Measurements from ENCODE around the gene ARFIP2.
A peak's percentile ranks its signal among the peaks of the same experiment; 100 is the strongest.

The ARFIP2 gene

DNA sequence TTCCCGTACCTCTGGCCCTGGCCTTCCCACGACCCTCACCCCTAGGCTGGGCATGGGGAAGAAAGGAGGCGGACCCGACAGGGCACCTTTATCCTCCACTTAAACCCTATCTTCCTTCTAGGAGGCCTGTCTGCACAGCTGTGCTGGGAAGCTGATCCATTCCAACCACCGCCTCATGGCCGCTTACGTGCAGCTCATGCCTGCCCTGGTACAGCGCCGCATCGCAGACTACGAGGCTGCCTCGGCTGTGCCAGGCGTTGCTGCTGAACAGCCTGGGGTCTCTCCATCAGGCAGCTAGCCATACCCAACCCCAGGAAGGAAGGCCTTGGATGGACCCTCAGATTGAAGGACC is 769 bp upstream of the ARFIP2 start:
- no peak for DNase-seq (ENCODE audit: low spot score)

DNA sequence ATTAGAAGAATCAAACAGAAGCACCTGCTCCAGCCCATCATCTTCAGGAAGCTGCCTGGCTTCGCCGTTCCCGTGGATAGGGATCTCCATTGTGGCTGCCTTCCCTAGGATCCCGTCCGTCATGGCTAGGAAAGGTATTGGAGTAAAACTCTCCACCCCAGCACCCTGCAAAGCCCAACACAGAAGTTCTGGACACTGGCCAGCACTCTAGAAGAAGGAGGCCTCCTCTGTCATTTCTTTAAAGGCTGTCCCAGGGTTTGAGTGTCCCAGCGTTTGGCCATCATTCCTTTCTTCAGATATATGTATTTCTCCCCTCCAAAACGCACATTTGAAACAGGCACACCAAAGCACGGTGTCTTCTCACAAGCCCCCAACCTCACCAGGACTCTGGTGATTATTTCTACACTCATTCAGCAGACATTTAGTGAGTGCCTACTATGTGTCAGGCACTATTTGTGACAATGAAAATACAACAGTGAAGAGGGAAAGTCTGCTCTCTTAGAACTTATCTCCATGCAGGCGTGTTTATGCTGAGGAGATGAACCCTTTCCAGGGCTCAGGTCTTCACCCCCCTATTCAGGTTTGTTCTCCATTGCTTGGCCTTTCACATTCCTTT is 724 bp downstream of the ARFIP2 start:
- no peak for DNase-seq (ENCODE audit: low spot score)

DNA sequence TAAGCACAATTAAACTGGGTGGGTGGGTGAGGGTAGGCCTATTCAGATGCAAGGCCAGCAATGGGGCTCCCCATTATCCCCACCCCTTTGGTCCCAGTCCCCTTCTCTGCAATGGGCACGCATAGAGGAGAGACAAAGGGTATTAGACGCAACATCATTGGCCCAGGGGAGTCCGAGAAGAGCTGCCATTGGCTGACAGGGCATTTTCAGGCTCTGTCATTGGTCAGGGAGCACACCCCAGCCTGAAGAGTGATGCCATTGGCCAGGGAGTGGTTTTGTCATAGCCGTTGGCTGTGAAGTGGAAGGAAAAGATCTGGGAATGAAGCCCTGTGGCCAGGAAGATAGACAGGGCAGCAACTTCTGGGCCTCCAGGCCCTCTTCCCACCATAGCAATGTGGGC is 4.6 kb downstream of the ARFIP2 start:
- no peak for DNase-seq (ENCODE audit: low spot score)

DNA sequence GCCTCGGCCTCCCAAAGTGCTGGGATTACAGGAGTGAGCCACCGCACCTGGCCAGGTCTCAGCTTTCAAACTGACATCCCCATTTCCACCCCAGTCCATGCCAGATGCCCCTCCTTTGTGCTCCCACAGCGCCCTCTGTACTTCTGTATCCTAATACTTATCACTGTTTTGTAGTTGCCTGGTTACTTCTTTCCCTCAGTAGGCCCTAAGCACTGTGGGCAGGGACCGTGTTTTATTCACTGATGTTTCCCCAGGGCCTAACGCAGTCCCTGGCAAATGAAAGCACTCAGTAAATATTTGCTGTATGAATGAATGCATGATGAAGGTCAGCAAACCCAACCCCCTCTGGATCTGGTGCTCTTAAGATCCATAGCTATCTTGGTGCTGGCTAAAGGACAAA is 5.2 kb downstream of the ARFIP2 start:
- DNase-seq (ENCODE audit: low spot score), result no peak

DNA sequence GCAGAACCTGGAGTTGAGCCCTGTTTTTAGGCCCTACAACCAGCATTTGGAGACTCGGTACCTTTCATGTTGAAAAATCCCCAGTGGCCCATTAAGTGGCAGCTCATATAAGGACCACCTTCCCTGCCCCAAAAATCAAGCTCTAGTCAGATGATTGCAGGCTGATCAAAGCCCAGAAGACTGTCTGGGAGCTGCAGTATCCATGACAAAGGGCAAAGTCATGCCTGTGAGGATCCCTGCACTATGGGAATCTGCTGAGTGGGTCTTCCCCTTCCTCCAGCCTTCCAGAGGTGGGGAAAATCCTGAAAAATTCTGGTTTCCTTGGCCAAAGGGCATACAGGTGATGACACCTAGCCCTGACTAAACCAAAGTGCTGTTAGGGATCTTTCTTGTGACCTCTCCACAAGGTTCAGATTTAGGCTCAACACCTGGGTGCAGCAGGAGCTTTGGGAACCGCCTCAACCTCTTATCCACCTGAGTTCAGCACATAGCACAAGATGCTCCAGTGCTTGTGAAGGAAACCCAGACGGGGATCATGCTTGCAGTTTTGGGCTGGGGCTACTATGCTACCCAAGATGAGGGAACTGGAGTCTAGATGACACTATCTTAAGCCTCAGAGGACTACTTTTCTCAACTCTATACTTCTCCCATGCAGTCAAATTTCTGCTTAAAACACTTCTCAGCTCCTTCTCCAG is 6.2 kb downstream of the ARFIP2 start:
- DNase-seq (ENCODE audit: low spot score), result no peak

DNA sequence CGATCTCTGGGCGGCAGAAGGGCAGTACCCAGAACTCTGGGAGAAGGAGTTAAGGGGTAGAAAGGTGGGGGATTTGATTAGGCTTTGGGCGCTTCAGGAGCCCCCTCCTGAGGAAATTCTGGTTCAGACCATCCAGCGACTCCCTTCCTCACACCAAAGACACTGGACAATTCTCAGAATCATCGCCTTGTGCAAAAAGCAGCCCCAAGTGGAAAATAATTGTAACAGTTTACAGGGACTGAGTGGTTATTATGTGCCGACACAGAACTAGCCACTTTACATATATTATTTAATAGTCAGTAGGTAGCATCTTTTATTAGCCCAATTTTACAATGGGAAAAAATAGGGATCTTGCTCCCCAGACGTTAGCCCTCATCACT is 6.7 kb downstream of the ARFIP2 start:
- no peak for DNase-seq (ENCODE audit: low spot score)

DNA sequence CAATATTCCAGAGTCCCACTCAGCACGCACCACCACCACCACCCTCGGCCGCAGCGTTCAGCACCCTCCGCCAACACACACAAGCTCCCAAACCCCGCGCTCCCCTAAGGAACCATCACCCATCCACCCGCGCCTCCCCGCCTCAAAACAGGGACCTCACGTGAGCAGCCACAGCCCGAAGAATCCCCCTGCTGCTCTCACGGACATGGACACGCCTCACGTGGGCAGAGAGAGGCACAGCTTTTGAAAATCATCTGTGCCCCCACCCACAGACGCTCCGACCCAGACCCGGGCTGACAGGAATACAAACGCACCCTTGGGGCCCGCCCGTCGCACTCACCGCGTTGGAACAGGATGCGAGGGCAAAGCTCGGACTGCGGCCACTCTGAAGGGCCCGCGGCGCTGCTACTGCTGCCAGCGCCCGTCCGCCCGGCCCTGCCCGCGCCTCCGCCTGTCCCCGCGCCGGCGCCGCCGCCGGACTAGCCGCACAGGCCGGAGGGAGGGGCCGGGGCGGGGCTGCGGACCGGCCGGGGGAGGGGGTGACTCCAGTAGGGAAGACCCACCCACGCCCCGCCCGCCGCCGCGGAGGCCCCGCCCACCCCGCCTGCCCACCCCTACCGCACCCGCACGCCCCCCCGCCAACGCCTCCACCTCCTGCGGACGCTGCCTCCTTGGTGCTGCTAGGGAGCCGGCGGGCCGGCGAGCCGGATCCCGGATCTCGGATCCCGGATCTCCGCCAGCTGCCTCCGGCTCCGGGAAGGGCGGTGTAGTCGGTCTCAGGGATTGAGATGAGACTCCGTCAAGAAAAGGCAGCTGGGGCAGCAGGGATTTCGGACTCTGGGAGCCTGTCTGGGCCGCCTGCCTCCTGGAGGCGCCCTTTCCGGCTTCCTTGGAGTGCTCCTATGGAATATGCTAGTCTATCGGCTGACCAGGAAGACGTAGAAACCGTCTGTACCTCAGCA is 7.4 kb downstream of the ARFIP2 start, which contains the start of gene TRIM3:
Gene TRIM3 (minus strand): TSS at position 491 of the 962 bp plus-strand sequence. CDS start 8,246 bp downstream, outside the sequence.
- peak; percentile 84 for DNase-seq (ENCODE audit: low spot score)

DNA sequence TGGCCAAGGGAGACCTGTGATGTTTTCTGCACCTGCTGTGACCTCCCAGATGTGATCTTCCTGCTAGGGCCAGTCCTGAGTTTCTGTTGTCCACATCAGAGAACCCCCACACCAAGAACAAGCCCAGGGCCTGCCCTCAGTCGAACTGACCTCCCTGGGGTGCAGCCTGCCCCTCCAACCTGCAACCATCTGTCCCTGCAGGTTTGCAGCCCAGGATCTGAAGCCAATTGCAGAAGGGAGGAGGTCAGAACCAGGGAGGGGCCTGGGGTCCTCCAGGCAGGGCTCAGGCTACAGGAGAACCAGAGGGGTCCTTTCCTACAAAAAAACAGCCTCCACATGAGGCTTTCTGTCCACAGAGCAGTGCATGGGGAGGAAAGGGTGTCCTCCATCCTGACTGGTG is 8.2 kb downstream of the ARFIP2 start:
- DNase-seq (ENCODE audit: low spot score), result no peak

DNA sequence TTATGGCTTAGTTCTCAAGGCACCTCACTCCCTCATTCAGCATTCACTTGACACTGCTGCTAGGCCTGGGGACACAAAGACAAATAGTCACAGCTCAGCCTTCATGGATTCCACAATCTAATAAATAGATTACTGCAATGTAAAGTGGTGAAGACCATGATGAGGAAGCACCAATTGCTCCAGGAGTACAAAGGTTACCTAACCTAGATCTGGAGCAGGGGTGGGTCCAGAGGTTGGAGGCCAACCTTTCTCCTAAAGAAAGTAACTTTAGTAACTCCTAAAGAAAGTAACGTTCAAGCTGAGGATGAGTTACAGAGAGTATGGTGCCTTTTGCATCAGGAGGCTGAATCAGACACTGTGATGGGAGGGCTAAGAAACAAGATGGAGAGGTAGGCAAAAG is 11.5 kb downstream of the ARFIP2 start:
- no peak for DNase-seq (ENCODE audit: low spot score)

DNA sequence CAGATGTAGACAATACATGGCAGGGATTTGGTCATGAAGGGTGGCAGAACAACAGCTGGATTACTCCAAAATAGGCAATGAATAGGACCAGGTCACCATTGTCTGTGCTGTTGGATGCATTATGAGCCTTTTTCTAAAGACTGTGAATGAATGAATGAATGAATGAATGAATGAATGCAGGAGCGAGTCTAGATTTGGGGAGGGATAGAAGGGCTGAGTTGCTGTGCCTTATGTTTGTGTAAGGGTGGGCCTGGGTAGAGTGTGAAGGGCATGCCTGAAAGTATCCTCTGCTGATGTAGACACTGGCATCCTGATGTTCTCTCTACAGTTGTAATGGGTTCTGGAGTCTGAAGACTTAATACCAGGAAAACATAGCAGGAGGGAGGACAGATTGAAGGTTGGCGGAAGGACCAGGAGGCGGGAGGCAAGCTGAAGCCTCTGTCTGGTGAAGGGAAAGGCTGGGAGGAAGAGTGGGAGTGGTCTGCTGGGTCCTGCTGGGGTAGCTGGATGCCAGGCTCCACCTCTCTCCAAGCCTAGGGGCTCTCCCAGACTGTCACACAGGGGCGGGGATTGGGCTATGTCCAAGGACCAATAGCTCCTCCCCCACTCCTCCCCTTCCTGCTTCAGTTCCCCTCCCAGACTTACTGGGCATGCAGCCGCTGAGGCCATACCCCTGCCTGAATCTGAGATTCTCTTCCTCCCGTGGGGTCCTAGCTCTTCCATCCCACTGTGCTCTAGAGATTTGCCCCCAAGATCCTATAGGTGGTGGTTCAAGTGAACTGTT is 12.2 kb downstream of the ARFIP2 start:
- no peak for DNase-seq (ENCODE audit: low spot score)

DNA sequence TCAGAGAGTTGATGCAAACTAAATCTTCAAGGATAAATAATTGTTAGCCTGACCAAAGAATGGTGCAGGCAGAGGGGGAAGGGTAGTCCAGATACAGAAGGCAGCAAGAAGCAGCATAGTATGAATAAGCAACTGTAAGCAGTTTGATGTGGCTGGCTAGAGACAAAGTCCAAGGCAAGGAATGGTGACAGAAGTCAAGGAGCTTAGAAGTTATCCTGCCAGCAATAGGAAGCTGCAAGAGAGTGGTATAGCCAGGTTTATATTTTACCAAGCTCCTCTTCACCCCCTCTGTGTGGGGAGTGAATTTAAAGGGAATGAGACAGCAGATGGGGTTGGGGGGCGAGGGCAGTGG is 22.1 kb downstream of the ARFIP2 start:
- DNase-seq (ENCODE audit: low spot score), result no peak

DNA sequence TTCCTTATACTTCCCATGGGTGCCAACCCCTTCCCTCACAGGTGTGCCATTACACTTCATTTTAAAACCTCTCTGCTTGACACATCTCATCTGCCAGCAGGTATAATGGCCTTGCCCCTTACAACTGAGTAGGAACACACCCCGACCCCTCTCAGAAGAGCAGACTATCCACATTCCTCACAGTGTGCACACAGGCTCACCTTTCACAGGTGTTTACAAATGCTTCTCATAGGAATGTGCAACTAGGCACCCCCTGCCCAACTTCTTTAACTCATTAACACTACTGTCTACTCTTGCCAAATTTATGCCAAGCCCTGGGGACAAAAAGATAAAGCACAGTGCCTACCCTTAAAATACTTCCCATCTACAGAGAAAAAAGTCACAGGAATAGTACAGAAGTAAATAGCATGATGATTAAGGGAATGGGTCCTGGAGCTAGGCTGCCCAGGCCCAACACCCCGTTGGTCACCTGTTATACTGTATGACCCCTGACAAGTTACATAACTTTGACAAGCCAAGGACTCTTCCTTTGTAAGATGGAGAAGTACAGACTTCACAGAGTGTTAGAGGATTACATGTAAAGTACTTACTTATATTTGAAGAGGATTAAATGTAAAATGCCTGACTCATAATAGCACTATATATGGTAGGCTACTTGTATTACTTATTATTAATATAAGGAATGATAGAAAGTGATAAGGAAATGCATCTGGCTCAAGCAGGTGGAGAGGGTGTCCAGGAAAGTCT is 22.6 kb downstream of the ARFIP2 start:
- DNase-seq (ENCODE audit: low spot score), result no peak

DNA sequence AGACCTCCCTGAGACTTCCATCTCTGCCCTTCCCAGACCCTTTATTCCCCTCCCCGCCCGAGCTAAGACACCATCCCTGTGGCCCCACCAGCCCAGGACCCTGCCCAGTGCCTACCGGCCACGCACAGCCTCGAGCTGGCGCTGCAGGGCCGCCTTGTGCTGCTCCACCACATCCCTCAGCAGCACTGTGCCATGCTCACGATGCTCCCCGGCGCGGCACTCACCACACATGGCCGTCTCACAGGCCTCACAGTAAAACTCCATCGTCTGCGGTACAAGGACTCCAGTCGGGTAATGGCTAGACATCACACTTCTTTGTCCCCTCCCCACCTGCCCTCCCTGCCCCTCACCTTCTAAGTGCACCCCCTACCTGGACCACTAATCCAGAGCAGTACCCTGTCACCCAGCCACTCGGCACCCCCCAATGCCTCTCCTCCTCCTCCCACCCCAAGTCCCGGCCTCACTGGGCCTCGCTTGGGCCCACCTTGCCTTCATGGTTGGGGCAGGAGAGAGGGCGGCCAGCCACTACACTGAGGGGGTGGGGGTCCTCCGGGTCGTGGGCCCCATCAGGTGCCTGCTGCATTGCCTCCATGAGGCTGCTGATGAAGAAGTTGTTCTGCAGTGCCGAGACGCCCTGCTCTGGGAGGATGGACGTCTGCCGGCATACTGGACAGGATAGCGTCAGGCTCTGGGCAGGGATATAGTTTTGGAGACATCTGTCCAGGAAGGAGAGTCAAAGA is 23.4 kb downstream of the ARFIP2 start:
- no peak for DNase-seq (ENCODE audit: low spot score)

DNA sequence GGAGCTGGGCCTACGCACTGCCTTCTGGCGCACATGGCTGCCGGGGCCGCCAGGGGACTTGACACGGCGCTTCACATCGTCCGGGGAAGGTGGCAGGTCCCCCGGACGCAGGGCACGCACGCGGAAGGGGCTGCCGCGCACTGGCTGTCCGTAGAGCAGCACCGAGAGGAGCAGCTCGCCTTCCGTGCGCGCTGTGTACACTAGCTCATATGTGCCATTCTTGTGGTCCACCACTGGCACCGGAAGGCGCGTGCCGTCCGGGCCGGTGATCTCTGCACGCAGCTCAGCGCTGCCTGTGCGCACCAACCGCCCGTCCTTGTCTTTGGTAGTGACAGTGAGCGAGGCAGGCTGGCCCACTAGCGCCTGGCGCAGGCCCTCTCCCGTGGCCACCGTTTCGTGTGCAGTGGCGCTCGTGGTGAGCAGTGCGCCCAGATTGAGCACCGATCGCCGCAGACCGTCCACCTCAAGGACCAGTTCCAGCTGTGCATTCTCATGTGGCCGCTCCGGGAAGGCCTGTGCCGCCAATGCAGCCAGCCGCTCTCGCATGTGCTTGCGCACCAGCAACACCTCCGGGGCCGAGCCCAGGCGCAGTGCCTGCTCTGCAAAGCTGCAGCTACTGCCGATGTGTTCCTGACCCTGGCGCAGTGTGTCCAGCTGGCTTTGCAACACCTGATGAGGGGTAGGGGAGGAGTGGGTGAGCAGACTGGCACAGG is 24.6 kb downstream of the ARFIP2 start:
- DNase-seq (ENCODE audit: low spot score), result no peak

DNA sequence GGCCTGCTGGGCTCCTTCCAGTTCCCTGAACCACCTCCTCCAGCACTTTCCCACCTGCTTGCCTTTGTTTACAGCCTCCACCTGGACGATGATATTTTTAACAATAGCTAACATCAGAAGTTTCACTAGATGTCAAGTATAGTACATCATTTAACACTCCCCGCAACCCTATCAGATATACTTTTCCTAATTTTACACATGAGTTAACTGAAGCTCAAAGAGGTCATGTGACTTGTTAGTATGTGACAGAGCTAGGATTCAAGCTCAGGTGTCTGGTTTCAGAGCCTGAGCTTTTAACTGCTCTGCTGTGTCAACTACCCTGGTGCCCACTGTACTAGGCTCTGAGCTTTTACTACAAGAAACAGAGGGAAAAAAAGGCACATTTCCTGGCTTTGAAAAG is 26.1 kb downstream of the ARFIP2 start:
- DNase-seq (ENCODE audit: low spot score), result no peak

DNA sequence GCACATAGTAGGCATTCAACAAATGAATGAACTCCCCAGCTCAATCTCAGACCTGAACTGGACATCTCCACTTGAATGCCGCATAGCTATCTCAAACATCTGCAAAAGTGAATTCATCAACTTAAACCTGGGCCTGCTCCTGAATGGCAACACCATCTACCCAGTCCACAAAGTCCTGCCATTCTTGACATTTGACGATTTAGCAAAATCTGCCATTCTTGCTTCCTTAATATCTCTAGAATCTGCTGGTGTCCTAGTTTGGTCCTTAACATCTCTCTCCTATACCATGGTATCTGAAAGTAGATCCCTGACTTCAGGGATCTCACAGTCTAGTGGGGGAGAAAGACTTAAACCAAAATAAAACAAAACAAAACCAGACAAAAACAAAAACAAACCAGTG is 28.0 kb downstream of the ARFIP2 start:
- DNase-seq (ENCODE audit: low spot score), result no peak

DNA sequence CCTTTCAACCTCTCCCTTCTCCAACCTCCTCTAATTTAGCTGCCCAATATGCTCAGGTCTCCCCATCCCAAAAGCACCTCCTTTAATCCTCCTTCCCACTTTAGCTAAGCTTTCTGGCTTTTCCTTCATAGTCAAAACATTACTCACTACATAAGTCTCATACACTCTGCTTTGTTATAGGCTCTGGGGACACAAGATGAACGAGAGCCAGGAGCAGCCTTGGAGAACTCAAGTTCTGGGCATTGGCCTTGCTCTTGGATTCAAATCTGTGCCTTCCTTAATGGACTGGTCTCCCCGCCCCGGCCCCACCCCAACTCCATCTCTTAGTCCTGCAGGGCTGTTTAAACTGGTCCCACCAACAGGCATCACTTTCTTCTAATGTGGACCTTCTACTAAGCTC is 28.9 kb downstream of the ARFIP2 start:
- no peak for DNase-seq (ENCODE audit: low spot score)

DNA sequence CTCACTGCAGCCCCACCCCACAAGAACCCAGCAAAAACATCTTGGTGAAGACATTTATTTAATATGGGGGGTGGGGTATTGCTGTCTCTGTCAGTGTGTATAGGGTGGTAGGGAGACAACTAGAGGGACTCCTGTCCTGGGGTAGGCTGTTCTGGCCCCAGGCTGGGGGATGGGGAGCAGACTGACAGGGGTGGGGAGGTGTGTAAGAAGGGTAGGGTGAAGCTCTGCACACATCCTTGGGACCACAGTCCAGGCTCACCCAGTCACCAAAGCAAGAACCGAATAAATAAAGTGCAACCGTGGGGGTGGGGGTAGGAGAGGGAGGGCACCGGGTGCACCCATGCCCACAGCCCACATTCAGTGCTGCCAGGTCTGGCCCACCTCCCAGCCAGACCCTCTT is 32.6 kb downstream of the ARFIP2 start:
- DNase-seq (ENCODE audit: low spot score), result no peak

DNA sequence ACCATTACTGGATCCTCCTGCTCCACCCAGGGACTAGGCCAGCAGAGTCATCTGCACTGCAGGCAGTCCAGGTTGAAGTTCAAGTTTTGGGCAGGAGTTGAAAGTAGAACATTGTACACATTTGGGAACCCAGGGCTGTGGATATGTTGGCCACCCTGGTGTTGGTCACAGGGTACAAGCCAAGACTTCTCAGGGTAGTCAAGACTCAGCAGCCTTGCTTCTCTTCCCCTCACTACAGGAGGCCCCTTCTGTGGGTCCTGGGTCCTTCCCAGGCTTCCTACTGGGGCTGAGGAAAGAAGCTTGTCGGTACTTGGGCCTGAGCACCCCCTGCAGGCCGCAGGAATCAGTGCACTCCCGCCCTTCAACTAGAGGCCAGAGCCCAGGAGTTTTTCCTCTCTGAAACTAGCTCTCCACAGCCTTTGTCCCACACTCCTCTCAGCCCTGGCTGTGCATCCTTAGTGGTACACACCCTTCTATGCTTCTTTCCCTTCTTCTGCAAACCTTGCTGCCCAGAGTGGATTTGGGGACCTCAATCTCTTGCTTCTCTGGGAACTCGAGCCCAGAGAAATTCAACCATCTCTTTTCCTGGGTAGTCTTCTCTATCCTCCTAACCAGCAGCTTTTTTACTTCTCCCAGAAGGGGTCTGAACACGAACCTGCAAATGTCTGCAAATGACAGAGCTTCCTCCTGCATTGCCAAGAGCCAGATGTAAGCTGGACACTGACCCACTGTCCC is 37.7 kb downstream of the ARFIP2 start:
- DNase-seq (ENCODE audit: low spot score), result peak; percentile 40

DNA sequence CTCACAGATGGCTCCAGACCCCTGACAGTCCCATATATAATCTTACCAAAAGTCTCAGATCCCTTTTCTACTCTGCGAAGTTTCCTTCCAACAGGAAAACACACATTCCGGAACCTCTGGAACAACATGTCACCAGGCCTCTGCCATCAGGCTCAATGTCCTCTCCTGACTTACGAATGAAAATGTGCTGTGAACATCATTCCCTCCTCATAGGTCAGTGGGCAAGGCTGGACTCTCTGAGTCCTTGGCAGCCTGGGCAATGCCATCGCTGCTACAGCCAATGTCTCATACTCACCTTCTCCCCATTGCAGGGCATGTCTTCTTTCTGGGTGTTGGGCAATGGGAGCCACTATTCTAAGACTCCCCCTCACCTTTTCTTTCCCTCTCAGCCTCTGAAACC is 38.7 kb downstream of the ARFIP2 start:
- no peak for DNase-seq (ENCODE audit: low spot score)
